Spleen (tissue), 7 donors: ENCODE results near the gene PICK1.

Source experiments
- CTCF ChIP-seq, 11 experiments: fragments of 200-600 bp in 7 of 11; fragments of 450-650 bp in 4 of 11; sonication (generic) in 4 of 11; IDR thresholded peaks in 8 of 11; conservative IDR thresholded peaks in 3 of 11; 1 replicate in 7 of 11; 2 replicates in 4 of 11; pipeline versions ENCODE4 v1.4.0 to v1.8.0; 2016 to 2021; ENCODE audit warnings: antibody characterized with exemption in 11 of 11, inconsistent platforms in 4 of 11, mild to moderate bottlenecking in 1 of 11
- POLR2AphosphoS5 ChIP-seq, 3 donors: sonication (generic); formaldehyde crosslinking; IDR thresholded peaks; one replicate each; pipeline ENCODE4 v1.5.1; 2017; ENCODE audit warnings: antibody characterized with exemption in 3 of 3
- donor health status: DM: no; HTN: no; CAD: no; lungs with moderate emphysema.
- donor health status: DM: no; HTN: no; CAD: no.
- donor health status: DM: no; HTN: no; CAD: no.

GRCh38 chr22:38118182-38118581, 61.0 kb downstream of the PICK1 start:
- no peak for TF ChIP-seq CTCF (IDR thresholded peaks at IDR 0.05 in 8 of 11, conservative IDR thresholded peaks at IDR 0.05 in 3 of 11)
- TF ChIP-seq POLR2AphosphoS5 (IDR thresholded peaks at IDR 0.05) = no peak
